GM10847 (cell line): Measurements from ENCODE around the gene ARMC2.

Experiments used
- POLR2A ChIP-seq: IDR thresholded peaks from 2 replicates; pipeline ENCODE4 v1.6.1; 2011; ENCODE audit not compliant: insufficient read length; ENCODE audit errors: extremely low read depth

ARMC2 gene

GRCh38 chr6:108850669-108851465 is 2.6 kb downstream of the ARMC2 start:
- no peak for TF ChIP-seq POLR2A

GRCh38 chr6:108851756-108852155 is 3.5 kb downstream of the ARMC2 start:
- TF ChIP-seq POLR2A = no peak

GRCh38 chr6:108853077-108853476 is 4.9 kb downstream of the ARMC2 start:
- TF ChIP-seq POLR2A = no peak

GRCh38 chr6:108862479-108863191 is 14.4 kb downstream of the ARMC2 start:
- no peak for TF ChIP-seq POLR2A

- TF ChIP-seq POLR2A = no peak
Measured at GRCh38 chr6:108866798-108867197, 18.6 kb downstream of the ARMC2 start.

GRCh38 chr6:108868647-108869046 is 20.4 kb downstream of the ARMC2 start:
- no peak for TF ChIP-seq POLR2A

GRCh38 chr6:108869876-108870275 is 21.7 kb downstream of the ARMC2 start:
- no peak for TF ChIP-seq POLR2A

- no peak for TF ChIP-seq POLR2A
Measured at GRCh38 chr6:108870357-108870756, 22.1 kb downstream of the ARMC2 start.

- no peak for TF ChIP-seq POLR2A
Measured at GRCh38 chr6:108872141-108872557, 23.9 kb downstream of the ARMC2 start.

GRCh38 chr6:108872575-108872974 is 24.4 kb downstream of the ARMC2 start:
- TF ChIP-seq POLR2A = no peak

- TF ChIP-seq POLR2A = no peak
Measured at GRCh38 chr6:108873251-108873650, 25.0 kb downstream of the ARMC2 start.

- TF ChIP-seq POLR2A = no peak
Measured at GRCh38 chr6:108873971-108874370, 25.7 kb downstream of the ARMC2 start.

GRCh38 chr6:108874470-108875160 is 26.4 kb downstream of the ARMC2 start:
- no peak for TF ChIP-seq POLR2A

- no peak for TF ChIP-seq POLR2A
Measured at GRCh38 chr6:108875161-108875555, 26.9 kb downstream of the ARMC2 start.

GRCh38 chr6:108877046-108877751 is 29.0 kb downstream of the ARMC2 start:
- TF ChIP-seq POLR2A = no peak
